ENCODE measurements around the gene PODXL. TPM values are rescaled to one million over a fixed set of nuclear protein-coding genes. Genes with fewer than 3 reads are reported as not detected.

Gene PODXL
- total RNA-seq, 2 donors from 2014 or later: 0.18 to 1.3 TPM

- DNase-seq (ENCODE audit: low spot score in 2 of 2) (no peak), ATAC-seq (no peak)
- Mint-ChIP-seq H3K27ac (no peak overlapping the region), H3K36me3 (peaks cover 9 to 11% of the 10 kb centered on the region in 2 donors), H3K9me3 (no peaks in the 10 kb centered on the region)
These were observed 97.2 kb downstream of the PODXL start for GRCh38 chr7:131459256-131459655.

- peaks cover 5 to 9% of the 10 kb centered on the region in 2 donors for H3K36me3 Mint-ChIP-seq
- no peak for ATAC-seq
- no peak overlapping the region for H3K27ac Mint-ChIP-seq
- no peaks in the 10 kb centered on the region for H3K9me3 Mint-ChIP-seq
- DNase-seq (ENCODE audit: low spot score in 2 of 2): no peak
These were observed 100.1 kb downstream of the PODXL start for GRCh38 chr7:131456338-131456737.

- Mint-ChIP-seq H3K27ac (no peak overlapping the region), H3K36me3 (peaks cover 5 to 9% of the 10 kb centered on the region in 2 donors)
- no peak for ATAC-seq
These were observed 100.9 kb downstream of the PODXL start for GRCh38 chr7:131455546-131455945.

GRCh38 chr7:131455001-131455400 is 101.4 kb downstream of the PODXL start:
- peaks cover 5 to 9% of the 10 kb centered on the region in 2 donors for H3K36me3 Mint-ChIP-seq
- ATAC-seq (no peak), DNase-seq (ENCODE audit: low spot score in 2 of 2) (no peak)
- H3K9me3 Mint-ChIP-seq: no peaks in the 10 kb centered on the region
- H3K27ac Mint-ChIP-seq: no peak overlapping the region

More at GRCh38 chr7:131455546-131455945, 100.9 kb downstream of the PODXL start:
- DNase-seq (ENCODE audit: low spot score in 2 of 2): no peak
- no peaks in the 10 kb centered on the region for H3K9me3 Mint-ChIP-seq

GRCh38 chr7:131454498-131454897 is 101.9 kb downstream of the PODXL start:
- Mint-ChIP-seq H3K27ac (no peak overlapping the region), H3K36me3 (peaks cover 9% of the 10 kb centered on the region in 2 donors)

More at GRCh38 chr7:131454498-131454897, 101.9 kb downstream of the PODXL start:
- no peaks in the 10 kb centered on the region for H3K9me3 Mint-ChIP-seq
- no peak for ATAC-seq
- DNase-seq (ENCODE audit: low spot score in 2 of 2): no peak

Other genes with a start within 250 kb of the PODXL start
- gene MKLN1, start 228.8 kb downstream of the PODXL start, total RNA-seq: 10 to 100 TPM; 48.9 to 54.2 TPM

All from activated naive CD4-positive, alpha-beta T cell treated with anti-CD3 and anti-CD28 coated beads, Interleukin-2, amount 50 U/mL, for 72 hours (primary cell).